Activated CD4-positive, alpha-beta T cell treated with anti-CD3 and anti-CD28 coated beads, Interleukin-2, amount 50 U/mL, for 1 hour (primary cell): Measurements from ENCODE around the gene FGF6.
"Not testable (repeated sequence)": the region's sequence is repeated elsewhere in the genome, so short reads cannot be mapped to it uniquely, and the experiment has no call there.

Experiments
- DNase-seq: peaks from one replicate; pipeline ENCODE4 v3.0.0-alpha.2; 2020

Gene FGF6

GRCh38 chr12:4445156-4446101 is at the start of gene FGF6:
FGF6 (minus strand) TSS chr12:4445815; CDS start chr12:4445570, 245 bp downstream.
- DNase-seq = no peak

GRCh38 chr12:4490973-4491372 is 45.4 kb upstream of the FGF6 start:
- DNase-seq = no peak

GRCh38 chr12:4489556-4489955 is 43.9 kb upstream of the FGF6 start:
- DNase-seq = no peak

GRCh38 chr12:4486980-4487379 is 41.4 kb upstream of the FGF6 start:
- DNase-seq = no peak

- DNase-seq = no peak
Measured at GRCh38 chr12:4486049-4486699, 40.6 kb upstream of the FGF6 start.

GRCh38 chr12:4483885-4484823 is 38.5 kb upstream of the FGF6 start:
- DNase-seq = no peak

GRCh38 chr12:4482936-4483335 is 37.3 kb upstream of the FGF6 start:
- DNase-seq = no peak

GRCh38 chr12:4478933-4479332 is 33.3 kb upstream of the FGF6 start:
- no peak for DNase-seq

GRCh38 chr12:4477129-4477528 is 31.5 kb upstream of the FGF6 start:
- no peak for DNase-seq

GRCh38 chr12:4472046-4472445 is 26.4 kb upstream of the FGF6 start:
- no peak for DNase-seq

GRCh38 chr12:4471256-4471655 is 25.6 kb upstream of the FGF6 start:
- no peak for DNase-seq

- no peak for DNase-seq
Measured at GRCh38 chr12:4468994-4469393, 23.4 kb upstream of the FGF6 start.

- no peak for DNase-seq
Measured at GRCh38 chr12:4460761-4461160, 15.1 kb upstream of the FGF6 start.

- DNase-seq = not testable (repeated sequence)
Measured at GRCh38 chr12:4455849-4456248, 10.2 kb upstream of the FGF6 start.

GRCh38 chr12:4454315-4454860 is 8.8 kb upstream of the FGF6 start:
- no peak for DNase-seq

GRCh38 chr12:4451694-4452093 is 6.1 kb upstream of the FGF6 start:
- DNase-seq = no peak

- no peak for DNase-seq
Measured at GRCh38 chr12:4450551-4451112, 5.0 kb upstream of the FGF6 start.

- DNase-seq = no peak
Measured at GRCh38 chr12:4449851-4450221, 4.2 kb upstream of the FGF6 start.

GRCh38 chr12:4448943-4449850 is 3.6 kb upstream of the FGF6 start:
- DNase-seq = no peak

GRCh38 chr12:4448371-4448940 is 2.8 kb upstream of the FGF6 start:
- DNase-seq = no peak

GRCh38 chr12:4447151-4447550 is 1.5 kb upstream of the FGF6 start:
- no peak for DNase-seq
